Measurements from ENCODE around the gene SORT1.

SORT1 gene

DNA sequence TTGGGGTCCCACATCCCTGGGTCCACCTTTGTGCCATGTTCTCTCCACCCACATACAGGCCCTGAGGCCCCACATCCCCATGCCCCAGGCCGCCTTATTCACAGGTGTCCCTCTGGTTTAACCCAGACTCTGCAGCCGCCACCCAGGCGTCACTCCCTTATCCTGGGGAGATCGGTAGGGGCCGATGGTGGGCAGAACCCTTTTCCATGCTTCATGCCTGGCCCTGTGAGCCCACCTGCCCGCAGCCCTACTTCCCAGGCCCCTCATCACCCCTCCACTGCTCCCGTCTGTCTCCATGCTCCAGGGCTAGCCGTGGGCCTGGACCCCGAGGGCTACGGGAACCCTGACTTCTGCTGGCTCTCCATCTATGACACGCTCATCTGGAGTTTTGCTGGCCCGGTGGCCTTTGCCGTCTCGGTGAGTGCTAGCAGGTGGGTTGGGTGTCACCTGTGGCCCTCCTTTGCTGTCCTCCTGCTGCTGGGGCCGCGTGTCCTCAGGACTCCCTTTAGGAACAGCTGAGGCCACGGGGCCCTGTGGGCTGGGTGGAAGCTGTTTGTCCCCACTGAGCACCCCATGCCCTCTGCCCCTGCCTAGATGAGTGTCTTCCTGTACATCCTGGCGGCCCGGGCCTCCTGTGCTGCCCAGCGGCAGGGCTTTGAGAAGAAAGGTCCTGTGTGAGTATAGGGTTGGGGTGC, 126.9 kb downstream of the SORT1 start:
- no peak for DNase-seq

DNA sequence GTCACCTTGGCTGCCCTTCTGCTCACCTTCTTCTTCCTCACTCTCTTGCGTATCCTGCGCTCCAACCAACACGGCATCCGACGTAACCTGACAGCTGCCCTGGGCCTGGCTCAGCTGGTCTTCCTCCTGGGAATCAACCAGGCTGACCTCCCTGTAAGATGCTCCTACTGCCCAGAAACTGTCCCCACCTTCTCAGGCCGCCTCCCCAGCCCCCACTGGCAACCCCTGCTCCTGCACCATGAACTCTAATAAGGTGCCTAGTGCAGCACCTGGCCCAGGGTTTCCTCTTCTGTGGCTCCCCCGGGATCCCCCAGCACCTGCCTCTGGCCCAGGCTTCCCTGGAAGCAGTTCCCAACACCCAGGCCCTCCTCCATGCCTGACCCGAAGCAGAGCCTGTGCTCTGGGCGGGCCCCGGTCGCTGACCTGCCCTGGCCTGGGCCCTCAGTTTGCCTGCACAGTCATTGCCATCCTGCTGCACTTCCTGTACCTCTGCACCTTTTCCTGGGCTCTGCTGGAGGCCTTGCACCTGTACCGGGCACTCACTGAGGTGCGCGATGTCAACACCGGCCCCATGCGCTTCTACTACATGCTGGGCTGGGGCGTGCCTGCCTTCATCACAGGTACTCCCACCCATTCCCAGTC, 127.6 kb downstream of the SORT1 start:
- DNase-seq: no peak

DNA sequence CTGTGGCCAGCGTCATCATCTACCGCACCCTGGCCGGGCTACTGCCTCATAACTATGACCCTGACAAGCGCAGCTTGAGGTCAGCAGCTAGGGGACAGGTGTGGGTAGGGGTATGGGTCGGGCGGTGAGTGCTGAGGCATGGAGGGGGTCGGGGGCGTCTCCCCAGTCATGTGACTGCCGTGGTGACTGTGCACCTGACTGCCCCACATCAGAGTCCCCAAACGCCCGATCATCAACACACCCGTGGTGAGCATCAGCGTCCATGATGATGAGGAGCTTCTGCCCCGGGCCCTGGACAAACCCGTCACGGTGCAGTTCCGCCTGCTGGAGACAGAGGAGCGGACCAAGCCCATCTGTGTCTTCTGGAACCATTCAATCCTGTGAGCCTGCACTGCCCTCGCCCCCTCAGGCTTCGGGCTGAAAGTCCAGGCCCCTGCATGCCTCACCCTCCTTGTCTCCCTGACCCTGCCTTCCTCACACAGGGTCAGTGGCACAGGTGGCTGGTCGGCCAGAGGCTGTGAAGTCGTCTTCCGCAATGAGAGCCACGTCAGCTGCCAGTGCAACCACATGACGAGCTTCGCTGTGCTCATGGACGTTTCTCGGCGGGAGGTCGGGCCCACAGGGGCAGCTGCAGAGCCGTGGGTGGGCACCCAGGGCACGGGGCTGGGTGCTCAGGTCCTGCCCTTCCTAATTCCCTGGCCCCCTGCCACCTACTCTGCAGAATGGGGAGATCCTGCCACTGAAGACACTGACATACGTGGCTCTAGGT, 128.3 kb downstream of the SORT1 start:
- no peak for DNase-seq

DNA sequence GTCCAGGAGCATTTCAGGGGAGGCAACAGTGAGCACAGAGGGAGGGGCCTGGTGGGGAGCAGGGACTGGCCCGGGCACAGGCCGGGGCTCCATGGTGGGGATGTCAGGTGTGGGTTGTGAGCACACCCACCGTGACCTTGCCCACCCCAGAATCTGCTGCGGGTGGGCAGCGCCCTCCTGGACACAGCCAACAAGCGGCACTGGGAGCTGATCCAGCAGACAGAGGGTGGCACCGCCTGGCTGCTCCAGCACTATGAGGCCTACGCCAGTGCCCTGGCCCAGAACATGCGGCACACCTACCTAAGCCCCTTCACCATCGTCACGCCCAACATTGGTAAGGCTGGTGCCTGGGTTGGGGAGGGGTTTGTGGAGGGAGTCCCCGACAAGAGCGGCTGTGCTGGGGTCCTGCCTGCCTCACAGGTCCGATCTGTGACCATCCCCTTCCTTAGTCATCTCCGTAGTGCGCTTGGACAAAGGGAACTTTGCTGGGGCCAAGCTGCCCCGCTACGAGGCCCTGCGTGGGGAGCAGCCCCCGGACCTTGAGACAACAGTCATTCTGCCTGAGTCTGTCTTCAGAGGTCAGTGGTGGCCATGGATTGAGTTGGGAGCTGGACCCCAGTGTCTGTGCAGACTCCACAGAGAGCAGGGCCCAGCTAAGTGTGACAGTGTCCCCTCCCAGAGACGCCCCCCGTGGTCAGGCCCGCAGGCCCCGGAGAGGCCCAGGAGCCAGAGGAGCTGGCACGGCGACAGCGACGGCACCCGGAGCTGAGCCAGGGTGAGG, 129.1 kb downstream of the SORT1 start:
- no peak for DNase-seq

DNA sequence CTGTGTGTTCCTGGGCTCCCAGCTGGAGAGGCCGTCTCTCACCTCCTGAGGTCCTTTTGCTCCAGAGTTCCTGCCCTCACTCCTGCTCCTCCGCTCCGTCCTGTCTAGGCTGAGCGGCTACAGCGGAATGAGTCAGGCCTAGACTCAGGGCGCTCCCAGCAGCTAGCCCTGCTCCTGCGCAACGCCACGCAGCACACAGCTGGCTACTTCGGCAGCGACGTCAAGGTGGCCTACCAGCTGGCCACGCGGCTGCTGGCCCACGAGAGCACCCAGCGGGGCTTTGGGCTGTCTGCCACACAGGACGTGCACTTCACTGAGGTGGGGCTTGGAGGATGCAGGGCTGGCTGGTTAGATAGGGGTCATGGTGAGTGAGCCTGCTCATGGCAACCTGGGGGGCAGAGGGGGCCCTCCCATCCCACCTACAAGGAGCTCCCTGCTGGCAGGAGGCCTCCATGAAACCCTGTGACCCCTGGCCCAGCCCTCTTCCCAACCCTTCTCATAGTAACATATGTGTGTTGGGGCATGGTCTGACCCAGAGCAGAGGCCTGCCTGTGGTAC, 129.9 kb downstream of the SORT1 start:
- no peak for DNase-seq

DNA sequence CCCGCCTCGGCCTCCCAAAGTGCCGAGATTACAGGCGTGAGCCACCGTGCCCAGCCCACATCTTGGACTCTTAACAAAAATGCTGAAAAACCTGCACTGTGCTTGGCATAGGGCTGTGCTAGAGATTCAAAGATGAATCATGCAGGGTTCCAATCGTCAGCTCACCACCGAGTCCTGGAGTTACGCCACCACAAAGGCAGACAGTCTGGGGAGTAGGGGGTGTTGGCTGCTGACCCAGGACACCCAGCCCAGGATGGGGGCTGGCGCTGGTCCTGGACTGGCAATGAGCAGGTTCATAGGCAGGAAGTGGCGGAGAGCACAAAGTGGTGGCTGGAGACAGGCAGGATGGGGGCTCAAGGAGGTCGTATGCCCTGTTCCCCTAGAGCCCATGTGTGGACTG, 130.8 kb downstream of the SORT1 start:
- no peak for DNase-seq

DNA sequence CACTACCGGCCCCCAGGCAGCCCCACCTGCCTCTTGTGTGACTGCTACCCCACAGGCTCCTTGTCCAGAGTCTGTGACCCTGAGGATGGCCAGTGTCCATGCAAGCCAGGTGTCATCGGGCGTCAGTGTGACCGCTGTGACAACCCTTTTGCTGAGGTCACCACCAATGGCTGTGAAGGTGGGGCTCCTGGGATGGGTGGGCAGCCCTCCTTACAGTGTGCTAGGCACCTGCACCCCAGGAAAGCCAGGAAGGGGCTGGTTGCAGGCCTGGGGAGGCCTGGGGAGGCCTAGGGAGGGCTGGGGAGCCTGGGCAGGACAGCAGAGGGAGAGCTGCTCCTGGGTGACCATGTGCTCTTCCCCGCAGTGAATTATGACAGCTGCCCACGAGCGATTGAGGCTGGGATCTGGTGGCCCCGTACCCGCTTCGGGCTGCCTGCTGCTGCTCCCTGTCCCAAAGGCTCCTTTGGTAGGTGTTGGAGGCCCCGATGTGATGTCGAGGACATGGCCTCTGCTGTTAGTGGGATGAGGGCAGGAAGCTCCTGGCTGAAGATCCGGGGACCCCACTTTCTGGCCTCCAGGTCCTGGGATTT, 131.9 kb downstream of the SORT1 start:
- no peak for DNase-seq

DNA sequence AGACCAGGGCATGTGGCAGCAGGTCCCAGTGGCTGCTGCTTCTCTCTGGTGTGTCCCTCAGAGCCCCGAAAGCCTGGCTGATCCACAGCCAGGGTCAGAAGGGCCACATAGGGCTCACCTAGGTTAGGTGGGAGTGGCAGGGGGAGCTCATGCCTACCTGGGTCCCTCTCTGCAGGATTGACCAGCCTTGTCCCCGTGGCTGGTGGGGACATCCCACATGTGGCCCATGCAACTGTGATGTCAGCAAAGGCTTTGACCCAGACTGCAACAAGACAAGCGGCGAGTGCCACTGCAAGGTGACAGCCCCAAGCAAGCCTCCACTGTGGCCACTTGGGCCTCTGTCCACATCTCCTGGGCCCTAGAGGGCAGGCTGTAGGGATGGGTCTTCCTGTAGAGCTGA, 132.7 kb downstream of the SORT1 start:
- DNase-seq: no peak

DNA sequence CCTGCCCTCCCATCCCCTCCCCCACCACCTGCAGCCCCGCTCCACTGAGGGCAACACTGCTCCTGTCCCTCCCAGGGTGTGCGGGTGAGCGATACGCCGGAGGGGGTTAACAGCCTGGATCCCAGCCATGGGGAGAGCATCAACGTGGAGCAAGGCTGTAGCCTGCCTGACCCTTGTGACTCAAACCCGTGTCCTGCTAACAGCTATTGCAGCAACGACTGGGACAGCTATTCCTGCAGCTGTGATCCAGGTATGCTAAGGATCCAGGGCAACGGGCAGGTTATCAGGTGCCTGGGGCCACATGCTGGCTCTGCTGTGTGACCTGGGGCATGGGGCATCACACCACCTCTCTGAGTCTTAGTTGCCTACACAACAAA, 133.4 kb downstream of the SORT1 start:
- no peak for DNase-seq

DNA sequence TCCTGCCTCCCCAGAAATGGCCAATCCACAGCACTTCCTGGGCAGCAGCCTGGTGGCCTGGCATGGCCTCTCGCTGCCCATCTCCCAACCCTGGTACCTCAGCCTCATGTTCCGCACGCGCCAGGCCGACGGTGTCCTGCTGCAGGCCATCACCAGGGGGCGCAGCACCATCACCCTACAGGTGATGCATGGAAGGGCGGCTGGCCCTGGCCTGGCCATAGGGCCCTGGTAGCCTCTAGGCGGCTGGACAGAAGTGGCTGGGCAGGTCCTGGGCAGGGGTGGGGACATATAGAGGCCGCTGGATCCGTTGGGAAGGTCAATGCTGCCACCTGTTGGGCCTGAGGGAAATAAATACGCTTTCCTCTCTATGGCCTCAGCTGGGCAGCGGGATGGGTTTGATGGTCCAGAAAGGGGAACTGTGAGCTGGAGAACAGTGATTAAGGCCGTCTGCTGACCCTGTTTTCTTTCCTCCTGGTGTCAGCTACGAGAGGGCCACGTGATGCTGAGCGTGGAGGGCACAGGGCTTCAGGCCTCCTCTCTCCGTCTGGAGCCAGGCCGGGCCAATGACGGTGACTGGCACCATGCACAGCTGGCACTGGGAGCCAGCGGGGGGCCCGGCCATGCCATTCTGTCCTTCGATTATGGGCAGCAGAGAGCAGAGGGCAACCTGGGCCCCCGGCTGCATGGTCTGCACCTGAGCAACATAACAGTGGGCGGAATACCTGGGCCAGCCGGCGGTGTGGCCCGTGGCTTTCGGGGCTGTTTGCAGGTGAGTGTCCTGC, 133.9 kb downstream of the SORT1 start:
- peak; percentile 67 for DNase-seq

DNA sequence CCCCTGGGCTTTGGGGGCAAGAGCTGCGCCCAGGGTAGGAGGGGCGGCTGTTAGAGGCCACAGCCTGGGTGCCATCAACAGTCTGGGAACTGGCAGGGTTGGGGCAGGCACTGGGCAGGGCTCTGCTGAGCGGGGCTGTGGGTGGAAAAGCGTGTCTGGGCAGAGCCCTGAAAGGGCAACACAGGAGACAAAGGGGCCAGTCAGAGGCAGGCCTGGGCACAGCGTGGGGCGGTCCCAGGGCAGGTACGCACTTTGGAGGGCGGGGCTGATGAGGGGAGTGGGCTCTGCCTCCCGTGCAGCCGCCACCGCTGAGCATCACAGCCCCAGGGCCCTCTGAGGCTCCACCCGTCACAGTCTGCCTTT, 134.5 kb downstream of the SORT1 start:
- DNase-seq: no peak

DNA sequence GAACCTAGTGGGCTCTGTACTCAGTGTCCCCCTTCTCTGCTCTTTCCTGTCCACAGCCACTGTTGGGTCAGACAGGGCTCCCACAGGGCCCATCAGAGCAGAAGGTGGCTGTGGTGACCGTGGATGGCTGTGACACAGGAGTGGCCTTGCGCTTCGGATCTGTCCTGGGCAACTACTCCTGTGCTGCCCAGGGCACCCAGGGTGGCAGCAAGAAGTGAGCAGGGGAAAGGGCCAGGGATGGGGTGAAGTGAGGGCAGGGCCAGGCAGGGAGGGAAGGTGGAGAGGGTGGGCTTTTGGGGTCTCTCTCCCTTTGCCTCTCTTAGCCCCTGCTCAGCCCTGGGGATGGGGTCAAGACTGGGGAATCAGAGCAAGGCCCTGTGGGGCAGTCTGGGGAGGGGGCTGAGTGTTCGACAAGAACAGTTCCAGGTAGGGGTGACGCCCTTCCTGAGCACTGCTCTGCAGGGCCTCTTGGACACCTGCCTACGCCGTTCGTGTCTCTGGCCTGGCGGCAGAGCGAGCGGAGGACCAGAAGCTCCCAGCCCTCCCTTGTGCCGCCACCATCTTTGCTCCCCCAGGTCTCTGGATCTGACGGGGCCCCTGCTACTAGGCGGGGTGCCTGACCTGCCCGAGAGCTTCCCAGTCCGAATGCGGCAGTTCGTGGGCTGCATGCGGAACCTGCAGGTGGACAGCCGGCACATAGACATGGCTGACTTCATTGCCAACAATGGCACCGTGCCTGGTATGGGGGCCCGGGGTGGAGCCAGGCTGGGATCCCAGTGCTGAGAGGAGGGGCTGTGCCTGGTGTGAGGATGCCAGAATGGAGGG, 135.3 kb downstream of the SORT1 start:
- no peak for DNase-seq

DNA sequence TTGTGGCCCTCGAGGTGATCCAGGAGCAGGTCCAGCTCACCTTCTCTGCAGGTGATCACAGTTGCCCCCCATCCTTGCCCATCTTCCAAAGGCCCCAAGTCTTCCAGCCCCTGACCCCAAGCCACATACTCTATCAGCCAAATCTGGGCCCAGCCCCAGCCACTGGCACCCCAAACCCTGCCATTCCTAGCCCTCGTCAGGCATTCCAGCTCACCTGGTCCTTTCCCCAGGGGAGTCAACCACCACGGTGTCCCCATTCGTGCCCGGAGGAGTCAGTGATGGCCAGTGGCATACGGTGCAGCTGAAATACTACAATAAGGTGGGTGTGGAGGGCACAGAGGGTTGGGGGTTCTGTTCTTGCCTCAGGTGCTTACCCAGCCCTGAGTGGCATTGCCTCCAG, 136.1 kb downstream of the SORT1 start:
- DNase-seq: no peak

DNA sequence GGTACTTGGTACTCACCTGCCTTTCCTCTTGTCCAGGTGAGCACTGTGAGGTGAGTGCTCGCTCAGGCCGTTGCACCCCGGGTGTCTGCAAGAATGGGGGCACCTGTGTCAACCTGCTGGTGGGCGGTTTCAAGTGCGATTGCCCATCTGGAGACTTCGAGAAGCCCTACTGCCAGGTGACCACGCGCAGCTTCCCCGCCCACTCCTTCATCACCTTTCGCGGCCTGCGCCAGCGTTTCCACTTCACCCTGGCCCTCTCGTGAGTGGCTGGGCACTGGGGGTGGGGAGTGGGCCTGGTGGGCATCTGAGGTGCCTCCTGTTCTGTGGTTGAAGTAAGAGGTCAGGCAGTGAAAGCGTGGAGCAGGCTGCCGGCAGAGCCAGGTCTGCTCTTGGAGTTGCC, 136.7 kb downstream of the SORT1 start:
- DNase-seq: no peak

DNA sequence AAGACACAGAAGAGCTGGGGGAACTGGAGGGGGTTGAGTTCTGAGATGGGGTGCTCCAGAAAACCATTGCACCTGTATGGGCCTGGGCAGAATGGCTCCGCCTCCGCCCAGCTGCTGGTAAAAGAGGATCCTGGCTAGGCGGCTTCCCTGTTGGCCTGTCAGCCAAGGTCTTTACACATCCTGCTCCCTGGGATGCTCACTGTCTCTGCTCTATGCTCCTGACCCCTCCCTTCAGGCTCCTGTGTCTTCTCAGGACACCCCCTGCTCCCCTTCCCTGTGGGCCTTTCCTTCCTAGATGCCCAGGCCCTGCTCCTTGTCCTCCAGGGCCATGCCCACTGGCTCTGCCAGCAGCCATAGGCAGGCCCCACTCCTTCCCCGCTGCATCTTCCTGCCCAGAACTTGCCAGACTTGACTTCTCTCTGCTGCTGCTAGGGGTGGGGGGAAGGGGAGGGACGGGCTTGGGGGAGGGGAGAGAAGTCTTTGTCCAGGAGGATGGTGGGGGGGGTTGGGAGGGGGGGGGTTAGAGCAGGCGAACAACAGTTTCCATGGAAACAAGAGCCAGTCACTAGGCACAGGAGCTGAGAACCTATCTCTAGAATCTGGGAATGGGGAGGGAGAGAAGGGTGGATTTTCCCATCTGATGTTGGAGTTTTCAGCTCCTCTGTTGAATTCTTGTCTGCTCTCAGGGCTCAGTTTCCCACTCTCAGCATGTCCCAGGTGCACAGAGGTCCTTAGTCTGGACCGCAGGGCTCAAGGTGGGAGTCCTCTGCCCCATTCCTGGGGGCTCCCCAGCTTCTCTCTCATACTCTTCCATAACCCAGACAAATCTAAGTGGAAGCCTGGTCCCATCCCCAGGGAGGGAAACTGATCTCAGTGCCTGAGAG, 137.8 kb downstream of the SORT1 start:
- no peak for DNase-seq

Data from SHP77 treated with DMSO at 0.1 percent for 48 hours (cell line).